Left colon (tissue), 2 donors: ENCODE data around the gene SMAD6. TPM values are rescaled to one million over a fixed set of nuclear protein-coding genes. Genes with fewer than 3 reads are reported as not detected.
"Not testable (repeated sequence)": the region's sequence is repeated elsewhere in the genome, so short reads cannot be mapped to it uniquely, and the experiment has no call there.

Source experiments
- ATAC-seq: fragments of 200-7000 bp; cut with Tn5 transposase; one replicate; pipeline ENCODE4 v1.9.1; 2020; ENCODE audit warnings: mild to moderate bottlenecking, moderate library complexity
- DNase-seq, 2 donors: peaks; one replicate each; pipeline ENCODE4 v3.0.0-alpha.2; 2020
- intact Hi-C, 2 donors: fragments of 100-400 bp; cut with DNase I in 1 of 2; cut with micrococcal nuclease in 1 of 2; formaldehyde crosslinking; loops; one replicate each; pipeline versions ENCODE4 v1.11.2 to v1.14.0; 2022; cut with DNase I, micrococcal nuclease
- total RNA-seq, 2 donors: library from RNA; stranded (reverse); fragmentation: NEBNext Ultra II Directional; extraction: Animal tissue kit (Norgen Biotek cat#: 25700); gene quantifications; one replicate each; pipeline ENCODE4 v1.2.1, GENCODE V29; 2021
- donor health status: DM: no; HTN: no; CAD: no.
- donor health status: DM: yes; HTN: yes; CAD: no.

SMAD6 gene
- total RNA-seq, 2 donors from 2014 or later: 9.6 to 11.2 TPM

GRCh38 chr15:66820481-66821176 is 118.6 kb downstream of the SMAD6 start:
- intact Hi-C loops: no loop called here
- DNase-seq: no peak
- ATAC-seq: no peak

GRCh38 chr15:66821307-66821706 is 119.3 kb downstream of the SMAD6 start:
- DNase-seq (no peak), ATAC-seq (no peak)
- intact Hi-C loops: no loop called here

- ATAC-seq (no peak), DNase-seq (no peak)
- intact Hi-C loops: no loop called here
Measured at GRCh38 chr15:66822114-66822513, 120.1 kb downstream of the SMAD6 start.

DNA sequence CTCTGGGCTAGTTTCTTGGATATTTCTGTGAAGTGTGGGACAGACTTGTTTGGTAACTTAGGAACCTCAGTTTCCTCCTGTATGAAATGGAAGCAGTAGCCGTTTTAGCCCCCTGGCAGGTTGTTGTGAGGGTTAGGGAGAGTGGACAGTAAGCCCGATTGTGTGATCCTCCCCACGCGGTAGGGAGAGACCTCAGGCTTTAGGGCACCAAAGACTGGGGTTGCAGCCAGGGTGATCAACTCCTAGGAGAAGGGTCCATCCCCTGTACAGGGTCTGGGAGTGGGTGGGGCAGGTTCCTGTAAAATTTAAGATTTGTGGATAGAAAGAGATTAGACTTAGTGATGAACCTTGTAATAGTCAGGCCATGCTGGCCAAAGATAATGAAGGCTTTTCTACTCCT is 120.5 kb downstream of the SMAD6 start:
- intact Hi-C loops: no loop called here
- DNase-seq (no peak), ATAC-seq (no peak)

GRCh38 chr15:66823601-66824000 is 121.6 kb downstream of the SMAD6 start:
- no peak for DNase-seq

GRCh38 chr15:66824424-66824823 is 122.4 kb downstream of the SMAD6 start:
- intact Hi-C loops: no loop called here
- DNase-seq (no peak), ATAC-seq (no peak)

More at GRCh38 chr15:66823601-66824000, 121.6 kb downstream of the SMAD6 start:
- ATAC-seq: no peak
- intact Hi-C loops: no loop called here

DNA sequence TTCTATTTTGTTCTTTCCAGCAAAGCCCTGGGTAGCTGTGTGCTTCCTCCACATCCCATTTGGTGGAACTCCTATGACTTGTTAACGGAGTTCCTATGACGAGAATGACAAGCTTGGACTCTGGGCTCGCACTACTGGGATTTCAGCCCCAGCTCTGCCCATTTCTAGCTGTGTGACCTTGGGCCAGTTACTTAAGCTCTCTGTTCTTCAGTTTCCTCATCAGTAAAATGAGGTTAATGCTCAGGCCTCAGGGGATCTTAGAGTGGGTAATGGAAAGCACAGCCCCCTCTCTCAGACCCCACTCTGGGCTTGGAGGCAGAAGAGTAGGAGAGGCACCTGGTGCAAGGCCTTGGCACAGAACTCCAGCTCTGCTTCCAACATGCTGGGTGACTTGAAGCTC is 123.1 kb downstream of the SMAD6 start:
- intact Hi-C loops: no loop called here
- DNase-seq (no peak), ATAC-seq (no peak)

- ATAC-seq: no peak
- no peak for DNase-seq
- intact Hi-C loops: no loop called here
Measured at GRCh38 chr15:66825731-66826130, 123.7 kb downstream of the SMAD6 start.

DNA sequence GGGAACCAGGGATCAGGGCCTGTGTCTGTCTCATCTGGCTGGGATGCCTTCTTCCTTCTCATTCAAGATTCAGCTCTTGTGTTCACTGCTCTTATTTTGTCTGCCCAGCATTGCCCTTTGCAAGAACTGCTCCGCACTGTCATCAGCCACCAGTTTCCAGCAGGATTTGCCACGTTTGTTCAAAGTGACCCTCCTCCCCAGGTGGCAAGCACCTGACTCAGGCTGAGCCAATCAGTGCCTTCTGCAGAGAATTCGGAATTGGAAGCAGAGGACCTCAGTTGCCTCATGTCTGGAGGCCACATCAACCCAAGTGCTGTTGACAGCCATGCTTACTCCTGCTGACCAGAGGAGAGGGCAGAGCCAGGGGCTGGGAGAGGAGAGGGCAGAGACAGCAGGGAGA is 124.5 kb downstream of the SMAD6 start:
- no peak for DNase-seq
- intact Hi-C loops: no loop called here

DNA sequence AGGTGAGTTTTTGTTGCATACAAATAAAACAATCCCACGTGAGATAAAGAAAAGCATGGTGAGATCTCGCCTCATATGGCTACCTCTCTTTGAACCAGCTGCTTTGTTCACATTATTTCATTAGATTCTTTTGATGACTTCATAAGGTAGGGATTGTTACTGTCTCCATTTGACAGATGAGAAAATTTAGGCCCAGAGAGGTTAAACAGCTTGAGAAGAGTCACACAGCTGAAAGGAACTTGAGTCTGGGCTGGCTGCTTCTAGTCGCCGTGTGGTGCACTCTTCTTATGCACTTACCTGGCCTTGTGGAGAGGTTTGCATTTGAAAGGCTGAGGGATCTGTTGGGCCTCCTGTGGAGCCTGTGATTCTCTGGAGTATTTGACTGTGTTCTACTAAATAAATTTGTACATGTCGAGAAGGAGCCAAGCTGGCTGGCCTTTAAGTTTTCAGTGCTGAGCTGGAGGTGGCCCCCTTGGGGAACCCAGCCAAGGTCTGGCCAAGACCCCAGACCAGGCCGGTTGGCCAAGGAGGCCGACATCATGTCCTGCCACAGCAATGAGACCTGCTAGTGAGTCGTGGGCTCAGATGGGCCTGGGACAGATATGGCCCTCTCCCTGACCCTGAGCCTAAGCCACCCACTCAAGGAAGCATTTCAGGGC is 125.1 kb downstream of the SMAD6 start:
- DNase-seq (no peak), ATAC-seq (no peak)
- intact Hi-C loops: no loop called here

More for the DNA sequence above, 124.5 kb downstream of the SMAD6 start:
- ATAC-seq: no peak

DNA sequence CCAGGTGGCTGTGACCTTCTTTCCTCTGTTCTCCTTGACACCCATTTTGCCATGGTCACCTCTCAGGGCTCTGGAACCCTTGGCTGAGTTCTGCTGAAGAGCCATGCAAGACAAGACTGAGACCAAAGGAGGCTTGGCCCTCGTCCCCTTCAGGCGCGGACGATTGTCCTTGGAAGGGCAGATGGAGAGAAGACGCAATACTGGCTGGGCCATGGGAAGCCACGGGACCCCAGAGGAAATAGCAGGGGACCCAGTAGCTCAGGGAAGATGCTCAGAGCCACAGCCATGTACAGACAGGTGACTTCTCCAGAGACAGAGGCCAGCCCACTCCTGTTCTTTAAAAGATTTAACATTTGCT is 125.6 kb downstream of the SMAD6 start:
- intact Hi-C loops: no loop called here
- no peak for ATAC-seq
- no peak for DNase-seq

GRCh38 chr15:66828817-66829541 is 126.9 kb downstream of the SMAD6 start:
- intact Hi-C loops, DNase-seq: not testable (repeated sequence)

DNA sequence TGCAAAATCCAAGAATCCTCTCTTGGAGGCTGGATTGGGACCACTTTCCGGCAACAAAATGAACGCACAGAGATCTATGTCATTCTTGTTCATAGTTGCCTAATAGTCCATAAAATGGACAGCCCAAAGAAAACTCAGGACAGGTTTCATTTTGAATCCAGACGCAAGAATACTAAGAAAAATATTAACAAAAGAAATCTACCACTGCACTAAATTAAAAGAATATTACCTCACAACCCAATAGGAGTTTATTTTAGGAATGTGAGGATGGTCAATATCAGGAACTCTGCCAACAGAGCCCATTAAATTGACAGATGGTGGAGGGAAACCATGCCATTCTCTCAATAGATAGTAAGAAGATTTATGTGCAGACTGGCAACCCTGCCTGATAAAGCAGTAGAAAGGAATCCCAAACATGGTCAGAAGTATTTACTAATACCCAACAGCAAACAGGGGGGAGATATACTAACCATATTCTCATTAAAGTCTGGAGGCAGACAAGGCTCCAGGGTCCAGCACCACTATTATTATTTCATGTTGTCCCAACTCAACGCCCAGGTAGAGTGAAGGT is 127.6 kb downstream of the SMAD6 start:
- no peak for DNase-seq
- ATAC-seq: no peak
- intact Hi-C loops: no loop called here

More at GRCh38 chr15:66828817-66829541, 126.9 kb downstream of the SMAD6 start:
- ATAC-seq: not testable (repeated sequence)

DNA sequence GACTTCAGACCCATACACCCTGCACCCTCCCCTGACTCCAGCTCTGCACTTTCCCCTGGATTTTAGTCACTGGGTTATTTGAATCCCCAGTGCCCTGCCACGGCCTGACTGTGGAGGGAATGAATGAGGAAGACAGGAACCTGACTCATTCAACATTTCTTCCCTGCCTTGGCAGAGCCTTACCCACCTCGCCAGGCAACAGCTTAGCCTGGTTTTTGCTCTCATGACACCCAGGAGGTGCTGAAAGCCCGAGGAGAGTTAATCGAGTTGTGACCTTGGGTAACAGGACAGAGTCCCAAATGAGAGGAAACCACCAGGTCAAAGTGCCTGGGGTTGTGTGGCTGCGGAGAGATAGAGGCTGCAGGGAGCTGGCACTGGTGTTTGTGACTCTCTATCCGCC is 128.3 kb downstream of the SMAD6 start:
- ATAC-seq: peak; percentile 8
- intact Hi-C loops: no loop called here
- no peak for DNase-seq

- ATAC-seq (no peak), DNase-seq (no peak)
- intact Hi-C loops: no loop called here
Measured at GRCh38 chr15:66830823-66831222, 128.8 kb downstream of the SMAD6 start.

DNA sequence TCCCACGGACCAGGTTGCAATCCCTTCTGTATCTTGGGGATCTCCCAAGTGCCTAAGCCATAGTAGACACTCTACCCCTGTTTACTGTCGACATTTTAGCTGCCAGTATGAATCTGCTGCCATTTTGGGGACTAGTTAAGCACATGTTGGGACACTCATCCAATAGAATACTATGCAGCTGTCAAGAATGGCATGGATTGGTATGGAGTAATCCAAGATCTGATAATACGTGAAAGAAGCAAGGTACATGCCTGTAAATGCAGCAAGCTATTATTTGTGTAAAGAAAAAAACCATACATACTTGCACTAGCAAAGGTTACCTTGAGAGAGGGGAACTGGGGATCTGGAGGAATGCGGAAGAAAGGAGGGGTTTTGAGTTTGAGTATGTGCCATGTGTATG is 129.3 kb downstream of the SMAD6 start:
- intact Hi-C loops: no loop called here
- no peak for DNase-seq

DNA sequence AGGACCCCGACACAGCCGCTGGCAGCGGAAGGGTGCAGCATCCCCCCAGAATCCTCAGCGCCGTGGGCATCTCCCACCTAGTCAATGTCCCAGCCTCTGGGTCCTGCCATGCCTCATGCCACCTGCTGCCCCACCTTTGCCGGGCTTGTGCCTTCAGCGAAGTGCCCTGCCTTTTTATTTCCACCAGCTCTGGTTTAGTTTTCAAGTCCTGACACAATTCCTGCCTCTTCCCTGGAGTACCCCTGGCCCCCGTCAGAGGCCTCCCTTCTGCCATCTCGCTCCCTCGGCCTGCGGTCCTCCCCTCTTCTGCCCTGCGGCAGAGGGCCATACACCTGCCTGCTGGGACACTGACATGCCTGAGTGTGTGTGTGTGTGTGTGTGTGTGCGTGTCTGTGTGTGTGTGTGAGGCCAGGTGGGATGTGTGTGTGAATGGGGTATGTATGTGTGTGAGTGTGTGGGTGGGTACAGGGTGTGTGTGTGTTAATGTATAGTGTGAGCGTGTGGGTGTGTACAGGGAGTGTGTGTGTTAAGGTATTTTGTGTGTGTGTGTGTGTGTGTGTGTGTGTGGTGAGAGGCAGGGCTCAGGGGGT is 129.9 kb downstream of the SMAD6 start:
- intact Hi-C loops: no loop called here
- DNase-seq: no peak
- ATAC-seq: no peak

More for the DNA sequence above, 129.3 kb downstream of the SMAD6 start:
- no peak for ATAC-seq
